NCI-H345 (cell line): ENCODE measurements around the gene TCF21.
"Not testable (repeated sequence)": the region's sequence is repeated elsewhere in the genome, so short reads cannot be mapped to it uniquely, and the experiment has no call there.

Experiments used
- DNase-seq: peaks from one replicate; lab custom pipeline; 2025; lab: John Stamatoyannopoulos, UW

The TCF21 gene

GRCh38 chr6:133923938-133924593, 35.2 kb downstream of the TCF21 start:
- peak; percentile 79 for DNase-seq

- DNase-seq = not testable (repeated sequence)
These were observed 42.3 kb downstream of the TCF21 start for GRCh38 chr6:133931221-133931620.

GRCh38 chr6:133936352-133936751, 47.4 kb downstream of the TCF21 start:
- DNase-seq = not testable (repeated sequence)

GRCh38 chr6:133937909-133938308, 49.0 kb downstream of the TCF21 start:
- no peak for DNase-seq

- DNase-seq = no peak
These were observed 49.6 kb downstream of the TCF21 start for GRCh38 chr6:133938533-133938932.

- no peak for DNase-seq
These were observed 51.1 kb downstream of the TCF21 start for GRCh38 chr6:133939778-133940667.
